HepG2 (cell line): ENCODE data around the gene LITAF.

Experiments
- TCF7L2 ChIP-seq: IDR thresholded peaks from 2 replicates; pipeline ENCODE4 v1.6.1; 2011; ENCODE audit warnings: mild to moderate bottlenecking, low read depth, low read length, moderate library complexity
- TF ChIP-seq, protein P1 (sequence below), 2 experiments: IDR thresholded peaks; 2 replicates each; pipeline ENCODE4 v1.6.1; 2011 to 2012; ENCODE audit warnings: low read length in 2 of 2, borderline replicate concordance in 1 of 2, low read depth in 1 of 2, mild to moderate bottlenecking in 1 of 2, moderate library complexity in 1 of 2

DNA sequence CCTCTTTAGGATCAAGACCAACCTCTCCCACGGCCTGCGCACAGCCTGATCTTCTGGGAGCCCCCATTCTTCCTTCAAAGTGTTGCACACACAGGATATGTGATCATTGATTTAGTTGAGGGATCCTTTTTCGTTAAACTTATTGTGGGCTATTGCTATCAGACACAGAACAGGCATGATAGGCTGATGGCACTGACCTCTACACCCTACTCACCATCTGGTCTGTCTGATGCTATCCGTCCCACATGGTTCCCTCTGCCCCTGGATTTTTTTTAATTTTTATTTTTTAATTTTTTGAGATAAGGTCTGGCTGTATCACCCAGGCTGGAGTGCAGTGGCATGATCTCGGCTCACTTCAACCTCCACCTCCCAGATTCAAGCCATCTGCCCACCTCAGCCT, 19.2 kb upstream of the LITAF start:
- TF ChIP-seq, protein P1, sequence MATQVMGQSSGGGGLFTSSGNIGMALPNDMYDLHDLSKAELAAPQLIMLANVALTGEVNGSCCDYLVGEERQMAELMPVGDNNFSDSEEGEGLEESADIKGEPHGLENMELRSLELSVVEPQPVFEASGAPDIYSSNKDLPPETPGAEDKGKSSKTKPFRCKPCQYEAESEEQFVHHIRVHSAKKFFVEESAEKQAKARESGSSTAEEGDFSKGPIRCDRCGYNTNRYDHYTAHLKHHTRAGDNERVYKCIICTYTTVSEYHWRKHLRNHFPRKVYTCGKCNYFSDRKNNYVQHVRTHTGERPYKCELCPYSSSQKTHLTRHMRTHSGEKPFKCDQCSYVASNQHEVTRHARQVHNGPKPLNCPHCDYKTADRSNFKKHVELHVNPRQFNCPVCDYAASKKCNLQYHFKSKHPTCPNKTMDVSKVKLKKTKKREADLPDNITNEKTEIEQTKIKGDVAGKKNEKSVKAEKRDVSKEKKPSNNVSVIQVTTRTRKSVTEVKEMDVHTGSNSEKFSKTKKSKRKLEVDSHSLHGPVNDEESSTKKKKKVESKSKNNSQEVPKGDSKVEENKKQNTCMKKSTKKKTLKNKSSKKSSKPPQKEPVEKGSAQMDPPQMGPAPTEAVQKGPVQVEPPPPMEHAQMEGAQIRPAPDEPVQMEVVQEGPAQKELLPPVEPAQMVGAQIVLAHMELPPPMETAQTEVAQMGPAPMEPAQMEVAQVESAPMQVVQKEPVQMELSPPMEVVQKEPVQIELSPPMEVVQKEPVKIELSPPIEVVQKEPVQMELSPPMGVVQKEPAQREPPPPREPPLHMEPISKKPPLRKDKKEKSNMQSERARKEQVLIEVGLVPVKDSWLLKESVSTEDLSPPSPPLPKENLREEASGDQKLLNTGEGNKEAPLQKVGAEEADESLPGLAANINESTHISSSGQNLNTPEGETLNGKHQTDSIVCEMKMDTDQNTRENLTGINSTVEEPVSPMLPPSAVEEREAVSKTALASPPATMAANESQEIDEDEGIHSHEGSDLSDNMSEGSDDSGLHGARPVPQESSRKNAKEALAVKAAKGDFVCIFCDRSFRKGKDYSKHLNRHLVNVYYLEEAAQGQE (IDR thresholded peaks at IDR 0.05; ENCODE audit: borderline replicate concordance in 1 of 2, low read depth in 1 of 2, low read length in 2 of 2), result no peak
- TF ChIP-seq TCF7L2, result no peak
